ENCODE measurements around the gene UNC80.

DNA sequence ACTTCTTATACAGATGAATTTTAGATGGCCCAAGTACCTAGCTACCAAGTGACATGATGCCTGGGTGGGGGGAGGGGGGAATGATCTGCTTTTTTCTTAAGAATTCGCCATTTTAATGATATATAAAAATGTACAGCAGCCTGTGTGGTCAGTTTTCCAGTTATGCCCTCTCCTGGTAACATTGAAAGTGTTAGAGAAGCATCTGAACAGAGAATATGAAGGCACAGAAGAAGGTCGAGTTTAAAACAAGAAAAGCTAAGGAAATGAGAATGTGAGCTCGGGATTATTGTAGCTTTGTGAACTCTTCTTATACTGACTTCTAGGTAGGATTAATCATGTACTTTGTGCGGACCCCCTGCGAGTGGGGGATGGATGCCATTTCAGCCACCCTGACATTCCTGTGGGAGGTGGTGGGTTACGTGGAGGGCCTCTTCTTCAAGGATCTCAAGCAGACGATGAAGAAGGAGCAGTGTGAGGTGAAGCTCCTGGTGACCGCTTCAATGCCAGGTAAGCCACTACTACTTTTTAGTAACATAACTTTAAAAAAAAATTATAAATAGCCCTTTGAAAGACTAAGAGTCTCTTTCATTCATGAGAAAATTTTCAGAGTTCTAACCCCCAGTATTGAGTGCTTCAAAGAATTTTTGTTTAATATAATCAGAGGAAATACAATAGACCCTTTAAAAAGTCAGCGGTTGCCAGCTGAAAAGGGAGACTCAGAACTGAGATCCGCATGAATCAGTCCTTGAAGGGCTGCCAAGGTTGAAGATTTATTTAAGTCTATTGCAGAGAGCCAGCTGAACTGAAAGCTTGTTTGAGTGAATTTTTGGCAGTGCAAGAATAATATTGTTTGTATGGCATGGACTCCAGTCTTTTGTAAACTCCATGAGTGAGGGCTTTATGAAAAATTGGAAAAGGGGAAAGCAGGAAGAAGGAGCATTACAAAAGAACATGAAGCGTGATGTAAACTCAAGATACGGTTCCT, 162.2 kb downstream of the UNC80 start:
- TF ChIP-seq, protein P1, sequence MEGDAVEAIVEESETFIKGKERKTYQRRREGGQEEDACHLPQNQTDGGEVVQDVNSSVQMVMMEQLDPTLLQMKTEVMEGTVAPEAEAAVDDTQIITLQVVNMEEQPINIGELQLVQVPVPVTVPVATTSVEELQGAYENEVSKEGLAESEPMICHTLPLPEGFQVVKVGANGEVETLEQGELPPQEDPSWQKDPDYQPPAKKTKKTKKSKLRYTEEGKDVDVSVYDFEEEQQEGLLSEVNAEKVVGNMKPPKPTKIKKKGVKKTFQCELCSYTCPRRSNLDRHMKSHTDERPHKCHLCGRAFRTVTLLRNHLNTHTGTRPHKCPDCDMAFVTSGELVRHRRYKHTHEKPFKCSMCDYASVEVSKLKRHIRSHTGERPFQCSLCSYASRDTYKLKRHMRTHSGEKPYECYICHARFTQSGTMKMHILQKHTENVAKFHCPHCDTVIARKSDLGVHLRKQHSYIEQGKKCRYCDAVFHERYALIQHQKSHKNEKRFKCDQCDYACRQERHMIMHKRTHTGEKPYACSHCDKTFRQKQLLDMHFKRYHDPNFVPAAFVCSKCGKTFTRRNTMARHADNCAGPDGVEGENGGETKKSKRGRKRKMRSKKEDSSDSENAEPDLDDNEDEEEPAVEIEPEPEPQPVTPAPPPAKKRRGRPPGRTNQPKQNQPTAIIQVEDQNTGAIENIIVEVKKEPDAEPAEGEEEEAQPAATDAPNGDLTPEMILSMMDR (IDR thresholded peaks at IDR 0.05 in 8 of 11, conservative IDR thresholded peaks at IDR 0.05 in 3 of 11), result no peak
- TF ChIP-seq POLR2AphosphoS5 (IDR thresholded peaks at IDR 0.05) (no peak), POLR2A (IDR thresholded peaks at IDR 0.05) (no peak)
